HG03565 (cell line): ENCODE measurements around the gene TMEM150B.

Source experiments
- ATAC-seq: cut with Tn5 transposase; IDR thresholded peaks from one replicate; pipeline ENCODE4 v1.9.1; 2021; ENCODE audit warnings: mild to moderate bottlenecking, moderate library complexity; ENCODE audit not compliant: unreplicated experiment

TMEM150B gene, protein sequence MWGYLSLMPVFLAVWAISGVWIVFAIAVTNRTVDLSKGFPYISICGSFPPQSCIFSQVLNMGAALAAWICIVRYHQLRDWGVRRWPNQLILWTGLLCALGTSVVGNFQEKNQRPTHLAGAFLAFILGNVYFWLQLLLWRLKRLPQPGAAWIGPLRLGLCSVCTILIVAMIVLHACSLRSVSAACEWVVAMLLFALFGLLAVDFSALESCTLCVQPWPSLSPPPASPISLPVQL

DNA sequence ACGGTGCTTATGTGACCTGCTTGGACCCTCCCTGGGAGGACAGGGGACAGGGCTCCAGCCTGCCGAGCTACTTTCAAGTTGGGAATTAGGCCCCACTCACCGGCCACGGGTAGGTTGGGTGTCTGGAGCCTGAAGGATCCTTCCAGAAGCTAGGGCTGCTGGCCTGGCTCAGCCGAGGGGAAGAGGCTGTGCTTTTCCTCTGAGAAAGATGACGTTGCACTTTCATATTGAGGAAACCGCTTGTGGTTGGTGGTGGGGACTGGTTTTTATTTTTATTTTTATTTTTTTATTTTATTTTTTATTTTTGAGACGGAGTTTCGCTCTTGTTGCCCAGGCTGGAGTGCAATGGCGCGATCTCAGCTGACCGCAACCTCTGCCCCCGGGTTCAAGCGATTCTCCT lies at the start of gene TMEM150B:
TMEM150B (minus strand) TSS at position 170 of the 400 bp plus-strand sequence. CDS start 4,305 bp downstream, outside the sequence.
- no peak for ATAC-seq

DNA sequence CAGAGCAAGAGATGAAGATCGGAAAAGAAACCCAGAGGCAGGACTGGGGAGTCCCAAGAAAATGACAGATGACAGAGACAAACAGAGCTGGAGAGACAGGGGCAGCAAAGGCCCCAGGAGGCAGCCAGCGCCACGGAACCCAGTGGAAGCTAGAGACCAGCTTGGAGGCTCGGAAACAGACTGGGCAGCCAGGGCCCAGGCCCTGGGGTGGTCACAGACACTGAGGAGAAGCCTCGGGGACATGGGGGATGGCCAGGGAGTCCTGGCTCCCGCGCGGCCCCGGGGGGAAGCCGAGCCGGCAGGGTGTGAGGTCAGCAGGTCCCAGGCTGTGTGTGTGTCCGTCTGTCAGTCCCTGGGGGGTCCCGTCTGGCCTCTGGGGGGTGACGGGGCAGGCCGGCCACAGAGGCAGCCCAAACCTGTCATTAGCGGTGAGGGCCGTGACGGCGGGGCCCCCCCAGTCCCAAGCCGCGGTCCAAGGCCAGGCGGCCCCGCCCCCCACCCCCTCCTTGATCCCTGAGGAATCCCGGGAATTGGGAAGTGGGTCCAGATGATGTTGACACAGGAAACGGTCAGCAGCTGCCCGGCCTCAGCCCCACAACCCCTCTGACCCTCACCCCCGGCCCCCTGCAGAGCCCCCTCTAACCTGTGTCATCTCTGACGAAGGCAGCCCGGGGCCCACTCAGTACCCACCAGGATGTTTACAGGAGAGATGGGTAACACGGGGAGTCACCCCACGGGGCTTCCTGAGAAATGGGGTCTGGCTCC lies 49.0 kb upstream of the TMEM150B start:
- no peak for ATAC-seq

DNA sequence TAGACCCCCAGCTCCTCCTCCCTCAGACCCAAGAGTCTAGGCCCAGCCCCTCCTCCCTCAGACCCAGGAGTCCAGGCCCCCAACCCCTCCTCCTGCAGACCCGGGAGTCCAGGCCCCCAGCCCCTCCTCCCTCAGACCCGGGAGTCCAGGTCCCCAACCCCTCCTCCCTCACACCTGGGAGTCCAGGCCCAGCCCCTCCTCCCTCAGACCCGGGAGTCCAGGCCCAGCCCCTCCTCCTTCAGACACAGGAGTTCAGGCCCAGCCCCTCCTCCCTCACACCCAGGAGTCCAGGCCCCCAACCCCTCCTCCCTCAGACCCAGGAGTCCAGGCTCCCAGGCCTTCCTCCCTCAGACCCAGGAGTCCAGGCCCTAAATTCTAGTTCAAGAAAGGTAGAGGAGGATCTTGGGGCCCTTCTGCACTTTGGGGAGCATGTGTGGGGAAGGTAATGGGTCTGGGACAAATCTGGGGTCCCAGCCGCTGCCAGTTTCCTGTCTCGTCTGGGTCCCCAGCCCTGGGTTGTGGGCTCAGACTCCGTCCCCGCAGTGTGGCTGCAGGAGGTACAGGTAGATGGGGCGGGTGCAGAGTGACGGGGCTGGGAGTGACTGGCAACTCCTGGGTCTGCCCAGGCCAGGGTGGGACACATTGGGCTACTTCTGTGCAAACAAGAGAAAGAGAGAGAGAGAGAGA lies 48.3 kb upstream of the TMEM150B start:
- no peak for ATAC-seq

DNA sequence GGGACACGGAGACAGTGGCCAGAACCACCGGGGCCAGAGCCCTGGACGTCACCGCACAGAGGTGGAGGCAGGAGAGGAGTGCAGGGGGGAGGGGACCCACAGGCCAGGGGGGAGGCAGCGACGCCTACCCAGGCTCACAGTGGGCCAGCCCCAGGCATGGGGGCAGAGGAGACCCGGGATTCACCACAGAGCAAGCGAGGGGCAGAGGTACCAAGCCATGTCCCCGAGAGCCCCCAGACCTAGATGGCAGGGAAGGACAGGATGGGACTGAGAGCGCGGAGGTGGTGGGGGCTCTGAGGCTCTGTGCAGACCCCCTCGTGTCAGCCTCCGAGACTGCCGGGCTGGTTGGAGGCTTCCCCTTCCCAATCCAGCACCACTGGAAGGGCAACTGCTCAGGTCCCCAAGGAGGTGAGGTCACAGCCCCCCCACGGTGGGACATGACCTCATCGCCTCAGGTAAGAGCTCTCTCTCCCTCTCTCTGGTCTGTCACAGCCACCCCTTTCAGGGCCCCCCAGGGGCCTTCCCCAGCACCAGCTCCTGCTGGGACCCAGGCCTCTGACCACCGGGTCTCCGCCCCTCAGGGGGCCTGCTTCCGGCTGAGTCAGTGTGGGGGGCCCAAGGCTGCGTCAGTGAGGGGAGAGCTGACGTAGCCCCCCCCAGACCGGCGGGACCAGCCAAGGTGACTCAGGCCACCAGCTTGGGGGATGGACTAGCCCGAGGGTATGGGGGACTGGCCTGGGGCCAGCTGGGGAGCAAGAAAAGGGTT lies 47.4 kb upstream of the TMEM150B start:
- ATAC-seq: no peak

DNA sequence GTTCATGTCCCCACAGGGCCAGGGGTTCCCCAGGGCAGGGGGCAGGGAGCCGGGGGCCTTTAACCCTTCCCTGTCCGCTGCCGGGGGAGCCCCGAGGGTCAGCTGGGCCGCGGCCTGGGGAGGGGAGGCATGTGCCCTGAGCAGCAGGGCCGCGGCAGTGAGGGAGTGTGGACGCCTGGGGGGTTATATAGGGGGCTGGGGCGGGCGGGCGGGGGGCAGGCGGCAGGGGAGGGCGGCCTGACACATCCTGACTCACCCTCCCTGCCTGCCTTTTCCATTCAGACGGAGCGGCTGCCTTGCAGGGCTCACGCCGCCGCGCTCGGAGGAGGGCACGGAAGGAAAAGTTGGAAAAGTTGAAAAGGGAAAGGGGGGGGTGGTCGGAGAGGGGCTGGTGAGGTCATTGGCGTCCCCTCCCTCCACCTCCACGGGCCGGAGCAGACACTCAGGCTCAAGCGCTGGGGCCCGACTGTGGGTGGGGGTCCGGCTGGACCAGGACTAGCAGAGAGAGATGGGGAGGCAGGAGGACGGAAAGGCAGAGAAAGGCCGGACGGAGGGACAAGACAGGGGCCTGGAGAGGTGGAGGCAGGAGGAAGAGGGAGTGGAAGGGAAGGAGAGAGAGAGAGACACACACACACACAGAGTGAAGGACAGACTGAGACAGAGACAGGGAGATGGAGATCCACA lies 45.3 kb upstream of the TMEM150B start, which contains the start of gene IL11:
IL11 (minus strand) TSS at position 159 of the 684 bp plus-strand sequence; CDS start at position 6, 153 bp downstream.
- no peak for ATAC-seq

DNA sequence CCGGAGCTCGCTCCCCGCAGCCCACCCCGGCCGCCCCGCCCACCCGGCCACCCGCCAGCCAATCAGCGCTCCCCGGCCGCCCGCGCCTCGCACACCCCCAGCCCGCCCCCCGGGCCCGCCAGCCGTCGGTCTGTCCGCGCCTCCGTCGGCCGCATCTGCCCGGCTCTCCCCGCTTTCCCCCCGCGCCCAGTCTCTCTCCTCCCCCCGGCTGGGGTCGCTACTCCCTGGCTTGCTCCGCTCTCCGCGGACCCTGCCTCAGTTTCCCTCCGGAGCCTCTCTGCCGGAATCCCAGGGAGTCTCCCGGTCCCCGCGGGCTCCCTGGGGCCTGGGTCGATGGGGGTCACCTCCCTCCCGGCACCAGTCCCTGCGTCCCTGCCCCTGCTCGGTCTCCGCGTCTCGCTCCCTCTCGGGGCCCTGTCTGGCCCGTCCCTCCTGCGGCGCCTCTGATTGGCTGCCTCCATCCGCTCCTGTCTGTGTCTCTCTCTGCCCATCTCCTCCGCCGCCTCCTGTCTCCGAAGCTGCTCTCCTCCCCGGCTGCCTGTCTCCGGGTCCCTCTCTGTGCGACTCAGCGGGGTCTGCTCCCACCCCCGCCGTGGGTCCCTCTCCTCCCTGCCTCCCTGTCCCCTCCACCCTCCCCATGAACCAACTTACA lies 44.6 kb upstream of the TMEM150B start:
- ATAC-seq: no peak

DNA sequence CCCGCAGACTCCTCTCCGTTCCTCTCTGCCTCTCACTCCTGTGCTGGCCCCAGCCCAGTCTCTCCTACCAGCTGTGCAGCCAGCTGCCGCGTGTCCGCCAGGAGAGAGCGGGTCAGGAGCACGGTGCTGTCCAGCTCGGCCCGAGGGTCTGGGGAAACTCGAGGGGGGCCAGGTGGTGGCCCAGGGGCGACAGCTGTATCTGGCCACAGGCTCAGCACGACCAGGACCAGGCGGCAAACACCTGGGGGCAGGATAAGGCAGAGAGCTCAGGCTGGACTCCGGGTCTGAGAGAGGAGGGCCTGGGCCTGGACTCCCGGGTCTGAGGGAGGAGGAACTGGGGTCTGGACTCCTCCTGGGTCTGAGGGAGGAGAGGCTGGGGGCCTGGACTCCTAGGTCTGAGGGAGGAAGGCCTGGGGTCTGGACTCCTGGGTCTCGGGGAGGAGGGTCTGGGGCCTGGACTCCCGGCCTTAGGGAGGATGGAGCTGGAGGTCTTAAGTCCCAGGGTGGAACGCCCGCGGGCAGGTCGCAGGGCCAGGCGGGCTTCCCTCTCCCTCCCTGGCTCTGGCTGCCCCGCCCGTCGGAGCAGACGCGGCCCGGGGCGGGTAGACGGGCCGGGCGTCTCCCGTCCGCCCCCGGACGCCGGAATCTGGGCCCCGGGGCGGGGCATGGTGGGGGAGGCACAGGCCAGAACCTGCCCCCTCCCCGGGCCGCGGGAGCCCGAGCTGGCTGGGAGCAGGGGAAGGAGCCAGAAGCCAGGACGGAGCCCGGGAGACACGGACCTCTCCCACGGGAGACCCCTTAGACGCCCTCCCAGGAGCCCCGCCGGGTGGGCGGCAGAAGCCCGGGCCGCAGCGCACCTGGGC lies 43.8 kb upstream of the TMEM150B start:
- no peak for ATAC-seq

DNA sequence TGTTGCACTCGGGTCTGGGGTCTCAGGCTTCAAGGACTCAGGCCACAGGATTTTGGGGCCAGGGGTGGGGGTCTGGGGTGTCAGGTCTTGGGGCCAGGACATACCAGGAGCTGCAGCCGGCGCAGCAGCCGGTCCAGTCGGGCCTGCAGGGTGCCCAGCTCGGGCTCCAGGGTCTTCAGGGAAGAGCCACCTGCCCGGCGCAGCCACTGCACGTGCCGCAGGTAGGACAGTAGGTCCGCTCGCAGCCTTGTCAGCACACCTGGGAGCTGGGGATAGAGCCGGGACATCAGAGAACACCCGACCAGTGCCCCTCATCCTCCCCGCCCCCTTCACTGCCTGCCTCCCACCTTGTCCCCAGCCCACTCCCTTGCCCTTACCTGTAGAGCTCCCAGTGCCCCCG lies 43.0 kb upstream of the TMEM150B start:
- ATAC-seq: no peak

DNA sequence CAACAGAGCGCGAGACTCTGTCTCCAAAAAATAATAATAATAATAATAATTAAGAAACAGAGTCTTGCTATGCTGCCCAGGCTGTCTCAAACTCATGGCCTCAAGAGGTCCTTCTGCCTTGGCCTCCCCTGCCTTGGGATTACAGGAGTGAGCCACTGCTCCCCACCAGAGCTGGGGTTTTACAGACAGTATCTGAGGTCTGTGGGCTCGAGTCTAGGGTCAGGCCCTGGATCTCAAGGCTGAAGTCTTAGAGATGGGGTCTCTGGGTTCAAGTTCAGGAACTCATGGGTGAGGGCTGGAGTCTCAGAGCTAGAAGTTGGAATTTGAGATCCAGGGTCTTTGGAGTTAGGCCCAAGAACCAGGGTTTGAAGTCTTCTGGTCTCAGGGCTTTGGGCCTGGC lies 41.6 kb upstream of the TMEM150B start:
- no peak for ATAC-seq

DNA sequence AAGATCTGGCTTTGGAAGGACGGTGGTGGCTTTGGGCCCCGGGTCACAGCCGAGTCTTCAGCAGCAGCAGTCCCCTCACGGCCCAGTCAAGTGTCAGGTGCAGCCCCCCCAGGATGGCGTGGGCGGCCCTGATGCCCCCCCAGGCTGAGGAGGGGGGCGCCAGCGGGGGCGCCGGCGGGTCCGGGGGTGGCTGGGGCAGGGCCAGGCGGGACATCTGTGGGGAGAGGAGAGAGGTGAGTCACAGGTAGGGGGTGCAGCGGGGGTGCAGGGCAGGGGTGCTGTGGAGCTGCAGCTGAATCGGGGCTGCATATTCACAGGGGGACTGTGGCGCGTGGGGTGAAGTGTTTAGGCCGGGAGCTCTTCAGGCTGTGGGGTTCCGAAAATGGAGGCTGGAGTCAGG lies 40.8 kb upstream of the TMEM150B start:
- ATAC-seq: no peak

DNA sequence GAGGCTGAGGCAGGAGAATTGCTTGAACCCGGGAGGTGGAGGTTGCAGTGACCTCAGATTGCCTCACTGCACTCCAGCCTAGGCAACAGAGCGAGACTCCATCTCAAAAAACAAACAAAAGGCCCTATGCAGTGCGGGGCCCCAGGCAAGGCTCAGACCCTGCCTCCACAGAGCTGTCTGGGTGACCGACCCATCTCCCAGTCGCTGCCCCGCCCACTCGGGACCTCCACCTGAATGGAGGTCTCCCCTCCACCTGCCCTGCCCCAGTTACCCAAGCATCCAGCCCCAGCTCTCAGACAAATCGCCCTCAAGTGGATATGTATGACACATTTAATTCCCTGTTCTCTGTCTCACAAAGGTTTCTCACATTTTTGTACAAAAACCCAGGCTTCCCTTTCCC lies 40.1 kb upstream of the TMEM150B start:
- ATAC-seq: no peak

DNA sequence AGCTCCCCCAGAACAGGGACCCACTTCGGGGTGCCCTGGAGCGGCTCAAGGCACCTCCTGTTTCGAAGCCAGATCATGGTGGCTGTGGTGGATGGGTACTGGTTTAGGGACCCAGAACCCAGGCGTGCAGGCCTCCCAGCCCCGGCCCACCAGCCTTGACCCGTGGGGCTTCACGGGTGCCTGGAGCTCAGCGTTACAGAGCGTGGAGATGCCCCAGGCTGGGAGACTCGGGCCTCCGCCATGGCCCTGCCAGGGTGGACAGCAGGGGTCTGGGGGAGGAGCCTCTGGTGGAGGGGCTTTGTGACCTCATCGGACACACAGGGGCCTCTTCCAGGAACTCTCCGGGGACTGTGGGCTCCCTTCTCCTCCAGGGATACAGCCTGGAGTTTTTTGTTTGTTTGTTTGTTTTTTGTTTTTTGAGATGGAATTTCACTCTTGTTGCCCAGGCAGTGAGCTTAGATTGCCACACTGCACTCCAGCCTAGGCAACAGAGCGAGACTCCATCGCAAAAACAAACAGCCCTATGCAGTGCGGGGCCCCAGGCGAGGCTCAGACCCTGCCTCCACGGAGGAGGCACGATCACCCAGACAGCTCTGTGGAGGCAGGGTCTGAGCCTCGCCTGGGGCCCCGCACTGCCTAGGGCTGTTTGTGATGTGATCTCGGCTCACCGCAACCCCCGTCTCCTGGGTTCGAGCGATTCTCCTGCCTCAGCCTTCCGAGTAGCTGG lies 38.0 kb upstream of the TMEM150B start, which contains the start of gene GARIN5B:
GARIN5B (minus strand) TSS at position 271 of the 727 bp plus-strand sequence; CDS start at position 77, 194 bp downstream.
- ATAC-seq: no peak

DNA sequence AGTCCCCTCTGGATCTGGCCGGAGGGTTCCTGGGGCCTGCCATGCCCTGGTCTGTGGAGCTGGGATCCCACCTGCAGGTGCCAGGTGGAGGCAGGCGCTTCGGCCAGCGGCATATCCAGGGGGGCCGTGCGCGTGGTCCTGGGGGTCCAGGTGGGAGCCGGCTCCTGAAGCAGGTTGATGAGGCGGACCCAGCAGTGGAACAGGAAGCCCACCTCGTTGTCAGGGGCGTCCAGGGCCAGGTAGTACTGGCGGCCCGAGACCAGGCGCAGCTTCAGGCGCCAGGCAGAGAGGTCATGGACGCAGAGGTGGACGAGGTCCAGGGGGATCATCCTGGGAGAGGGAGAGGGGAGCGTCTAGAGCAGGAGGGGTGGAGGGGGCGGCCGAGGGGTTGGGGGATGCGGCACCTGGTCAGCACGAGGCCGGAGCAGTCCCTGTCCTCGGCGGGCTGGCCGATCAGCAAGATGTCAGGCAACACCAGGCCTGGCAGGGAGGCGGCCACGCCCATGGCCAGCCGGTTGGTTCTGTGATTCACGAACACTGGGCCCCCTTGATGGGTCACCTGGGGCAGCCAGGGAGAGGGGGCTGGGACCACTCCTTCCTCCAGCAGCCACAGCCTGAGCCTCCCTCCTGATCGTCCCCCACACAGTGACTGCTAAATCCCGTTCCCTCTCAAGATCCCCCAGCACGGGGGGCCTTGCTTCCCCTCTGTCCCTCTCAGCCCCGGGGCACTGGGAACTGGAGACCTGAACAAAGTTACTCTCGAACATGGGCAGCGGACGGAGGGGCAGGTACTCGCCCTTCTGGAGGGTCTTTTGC lies 37.2 kb upstream of the TMEM150B start:
- no peak for ATAC-seq

DNA sequence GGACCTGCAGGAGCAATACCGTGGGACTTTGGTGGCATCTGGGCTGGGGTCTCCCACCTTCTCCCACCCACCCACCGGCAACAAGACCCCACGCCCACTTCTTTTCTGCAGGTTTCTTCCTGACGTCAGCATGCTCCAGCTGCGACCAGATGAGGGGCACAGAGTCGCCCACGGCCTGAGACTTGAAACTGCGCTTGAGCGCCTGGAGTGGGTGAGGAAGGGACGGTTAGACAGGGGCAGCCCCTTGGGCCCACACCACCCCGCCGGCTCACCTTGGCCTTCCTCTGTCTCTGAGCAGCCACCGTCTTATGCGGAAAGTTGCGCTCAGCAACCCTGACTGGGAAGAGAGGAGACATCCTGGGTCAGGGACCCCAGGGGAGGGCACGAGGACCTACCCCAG lies 35.8 kb upstream of the TMEM150B start:
- no peak for ATAC-seq

DNA sequence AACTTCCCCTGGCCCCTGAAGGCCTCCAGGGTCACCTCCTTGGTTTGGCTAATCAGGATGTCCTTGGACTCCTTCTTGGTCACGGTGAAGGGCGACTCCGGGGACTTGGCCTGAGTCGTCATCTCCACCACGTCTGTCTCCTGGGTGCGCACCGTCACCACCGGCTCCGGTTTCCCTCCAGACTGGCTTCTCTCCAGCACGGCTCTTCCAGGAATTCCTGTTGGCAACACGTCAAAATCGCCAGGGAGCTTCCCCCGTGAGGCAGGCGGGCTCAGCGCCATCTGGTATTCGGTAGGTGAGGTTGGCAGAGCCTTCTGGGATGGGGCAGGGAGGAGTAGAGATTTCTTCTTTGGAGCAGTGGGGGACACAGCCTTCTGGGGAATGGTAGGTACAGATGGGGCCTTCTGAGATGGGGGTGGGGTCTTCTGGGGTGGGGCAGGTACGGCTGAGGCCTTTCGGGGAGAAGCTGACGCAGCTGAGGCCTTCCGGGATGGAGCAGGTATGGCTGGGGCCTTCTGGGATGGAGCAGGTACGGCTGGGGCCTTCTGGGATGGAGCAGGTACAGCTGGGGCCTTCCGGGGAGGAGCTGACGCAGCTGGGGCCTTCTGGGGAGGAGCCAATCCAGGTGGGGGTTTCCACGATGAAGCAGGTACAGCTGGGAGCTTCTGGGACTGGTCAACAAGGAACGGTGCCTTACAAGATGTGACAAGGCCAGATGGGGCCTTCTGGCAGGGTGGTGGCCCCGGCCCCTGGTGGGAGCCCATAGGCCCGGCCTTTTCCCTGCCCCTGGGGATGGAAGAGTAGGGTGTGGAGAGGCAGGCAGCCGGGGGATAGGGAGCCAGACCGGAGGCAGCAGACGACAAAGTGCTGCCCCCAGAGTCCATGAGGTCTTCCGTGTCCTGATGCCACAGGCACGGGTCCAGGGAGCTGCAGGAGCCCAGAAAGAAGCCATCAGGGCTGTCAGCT lies 34.1 kb upstream of the TMEM150B start:
- no peak for ATAC-seq

DNA sequence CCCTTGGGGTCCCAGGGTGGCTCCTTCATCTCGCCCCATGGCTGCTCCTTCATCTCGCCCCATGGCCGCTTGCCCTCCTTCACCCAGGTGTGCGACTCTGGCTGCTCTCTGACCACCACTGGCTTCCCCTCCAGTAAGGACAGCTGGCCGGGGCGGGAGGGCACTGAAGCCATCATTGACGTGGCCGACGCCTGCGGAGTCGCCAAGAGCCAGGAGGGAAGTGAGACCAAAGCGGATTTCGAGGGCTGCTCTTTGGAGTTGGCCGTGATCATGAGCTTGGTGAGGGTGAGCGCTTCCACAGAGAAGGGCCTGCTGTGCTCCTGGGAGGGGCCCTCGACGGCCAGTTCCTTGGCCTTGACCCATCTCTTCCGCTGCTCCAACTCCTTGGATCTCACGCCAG lies 33.4 kb upstream of the TMEM150B start:
- ATAC-seq: no peak
